GM21528 (cell line): ENCODE data around the gene GAB1.
"Not testable (repeated sequence)": the region's sequence is repeated elsewhere in the genome, so short reads cannot be mapped to it uniquely, and the experiment has no call there.

ENCODE experiments used
- ATAC-seq: cut with Tn5 transposase; IDR thresholded peaks from one replicate; pipeline ENCODE4 v1.9.1; 2021; ENCODE audit warnings: mild to moderate bottlenecking, moderate library complexity; ENCODE audit not compliant: unreplicated experiment, low FRiP score

The GAB1 gene

DNA sequence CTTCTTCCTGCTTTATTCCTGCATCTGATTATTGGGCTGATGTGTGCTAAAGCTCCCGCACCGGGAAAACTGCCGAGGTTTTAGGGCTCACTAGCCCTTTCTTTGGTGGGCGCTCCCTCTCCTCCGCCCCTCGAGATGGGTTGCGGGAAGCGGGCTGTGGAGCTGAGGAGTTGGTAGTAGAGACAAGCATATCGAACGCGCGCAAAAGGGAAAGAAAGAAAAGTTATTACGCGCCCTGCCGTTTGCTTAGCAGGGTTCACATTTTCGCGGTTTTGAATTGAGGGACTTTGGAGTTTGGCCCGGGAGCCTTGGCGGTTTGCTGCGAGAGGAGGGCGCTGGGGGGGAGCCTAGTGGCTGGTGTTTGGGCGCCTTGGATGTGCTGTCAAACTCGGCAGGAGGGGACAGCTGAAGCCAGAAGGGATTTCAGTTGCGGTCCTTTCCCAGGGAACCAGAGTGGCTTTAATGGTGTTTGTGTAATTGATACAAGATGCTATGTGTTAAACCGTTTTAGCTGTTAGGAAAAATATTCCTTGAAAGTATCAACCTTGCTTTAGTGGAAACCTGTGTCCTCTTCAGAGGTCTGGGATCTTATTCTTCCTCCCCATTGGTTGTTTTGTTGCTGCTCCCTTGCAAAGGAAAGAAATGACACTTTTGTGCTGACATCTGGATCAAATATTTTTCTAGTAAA, 1.1 kb downstream of the GAB1 start:
- ATAC-seq: no peak

DNA sequence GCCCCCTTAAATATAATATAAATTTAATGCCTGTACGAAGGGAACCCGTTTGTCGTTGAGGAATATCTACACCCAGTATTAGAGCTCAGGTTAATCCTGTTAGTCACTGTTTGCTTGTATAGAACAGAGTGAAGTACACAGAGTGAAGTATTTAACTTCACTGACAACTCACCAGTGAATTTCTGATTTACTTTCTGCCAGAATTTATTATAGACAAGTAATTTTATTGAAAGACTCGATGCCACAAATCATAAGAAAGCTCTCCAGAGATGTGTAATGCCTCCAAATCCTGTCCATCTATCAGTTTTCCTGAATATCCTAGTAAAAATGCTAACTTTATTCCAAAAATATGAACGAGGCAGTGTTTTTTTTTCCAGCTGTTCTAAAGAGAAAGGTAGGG, 1.6 kb downstream of the GAB1 start:
- no peak for ATAC-seq

DNA sequence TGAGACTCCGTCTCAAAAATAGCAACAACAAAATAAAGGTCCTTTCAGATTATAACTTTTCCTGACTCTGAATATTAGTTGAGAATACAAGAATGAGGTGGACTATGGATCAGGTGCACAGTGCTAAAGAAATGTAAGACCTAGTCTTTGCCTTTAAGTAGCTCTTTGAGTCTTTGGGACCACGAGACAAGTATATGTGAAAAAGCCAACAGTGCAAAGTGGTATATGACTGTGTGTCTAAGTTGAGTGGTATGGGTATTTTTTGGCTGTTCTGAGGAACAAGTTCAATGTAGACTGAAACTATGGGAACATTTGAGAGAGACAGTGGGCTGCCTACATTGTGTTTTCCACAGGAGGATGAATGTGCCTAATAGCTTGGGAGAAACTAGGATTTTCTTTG, 2.8 kb downstream of the GAB1 start:
- ATAC-seq: no peak

- ATAC-seq: no peak
Observed at GRCh38 chr4:143341186-143341755, 4.6 kb downstream of the GAB1 start.

GRCh38 chr4:143343276-143343831, 6.7 kb downstream of the GAB1 start:
- ATAC-seq: no peak

- ATAC-seq: no peak
Observed at GRCh38 chr4:143344041-143344440, 7.4 kb downstream of the GAB1 start.

DNA sequence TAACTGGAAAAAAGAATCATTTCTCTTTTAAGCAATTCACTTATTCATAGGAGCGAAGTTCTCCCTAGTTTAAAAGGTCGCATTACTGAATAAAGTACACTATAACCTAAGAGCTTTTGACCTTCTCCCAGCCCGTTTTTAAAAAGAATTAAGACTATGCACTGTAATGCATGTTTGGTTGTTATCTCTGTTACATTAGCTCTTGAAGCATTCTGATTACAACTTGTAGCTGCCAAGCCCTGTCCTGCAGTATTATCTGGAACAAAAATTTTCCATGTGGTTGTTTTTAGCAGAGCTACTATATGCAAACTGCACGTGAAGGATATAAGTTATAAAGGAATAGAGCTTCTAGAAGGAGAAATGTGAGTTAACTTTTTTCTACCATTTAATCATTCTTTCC, 8.1 kb downstream of the GAB1 start:
- ATAC-seq: no peak

DNA sequence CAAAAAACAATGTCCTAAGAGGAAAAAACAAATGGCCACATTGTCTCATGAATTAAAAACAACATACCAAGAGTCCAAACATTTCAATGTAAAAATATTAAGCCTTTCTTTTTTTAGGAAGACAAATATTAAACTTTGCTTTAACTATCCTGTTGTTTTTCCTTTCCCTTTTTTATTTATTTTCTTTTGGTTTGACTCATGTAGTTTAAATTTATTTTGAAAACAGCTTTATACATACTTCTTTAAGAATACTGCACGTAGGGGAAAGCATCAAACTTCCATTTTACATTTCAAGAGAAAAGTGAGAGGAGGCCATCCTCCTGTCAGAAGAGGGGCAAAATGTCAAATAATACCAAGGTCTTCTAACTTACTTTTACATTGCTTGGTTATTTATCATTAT, 8.7 kb downstream of the GAB1 start:
- ATAC-seq: no peak

DNA sequence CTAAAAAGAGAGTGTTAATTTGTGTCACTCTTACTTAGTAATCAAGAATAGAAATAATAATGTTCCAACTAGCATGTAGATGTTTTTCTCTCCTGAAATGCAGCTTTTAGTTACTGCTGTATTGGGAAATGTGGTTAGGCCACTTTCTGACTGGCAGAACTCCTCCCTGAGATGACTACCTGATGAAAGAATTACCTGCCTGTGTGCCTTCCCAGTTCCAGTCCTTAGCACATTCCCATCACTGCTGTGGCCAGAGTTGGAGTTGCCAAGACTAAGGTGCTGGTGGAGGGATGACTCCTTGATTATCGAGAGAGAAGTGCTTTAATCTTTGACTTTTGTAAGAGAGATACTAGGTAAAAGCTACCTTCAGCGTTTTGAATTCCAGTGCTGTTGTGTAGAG, 9.5 kb downstream of the GAB1 start:
- no peak for ATAC-seq

DNA sequence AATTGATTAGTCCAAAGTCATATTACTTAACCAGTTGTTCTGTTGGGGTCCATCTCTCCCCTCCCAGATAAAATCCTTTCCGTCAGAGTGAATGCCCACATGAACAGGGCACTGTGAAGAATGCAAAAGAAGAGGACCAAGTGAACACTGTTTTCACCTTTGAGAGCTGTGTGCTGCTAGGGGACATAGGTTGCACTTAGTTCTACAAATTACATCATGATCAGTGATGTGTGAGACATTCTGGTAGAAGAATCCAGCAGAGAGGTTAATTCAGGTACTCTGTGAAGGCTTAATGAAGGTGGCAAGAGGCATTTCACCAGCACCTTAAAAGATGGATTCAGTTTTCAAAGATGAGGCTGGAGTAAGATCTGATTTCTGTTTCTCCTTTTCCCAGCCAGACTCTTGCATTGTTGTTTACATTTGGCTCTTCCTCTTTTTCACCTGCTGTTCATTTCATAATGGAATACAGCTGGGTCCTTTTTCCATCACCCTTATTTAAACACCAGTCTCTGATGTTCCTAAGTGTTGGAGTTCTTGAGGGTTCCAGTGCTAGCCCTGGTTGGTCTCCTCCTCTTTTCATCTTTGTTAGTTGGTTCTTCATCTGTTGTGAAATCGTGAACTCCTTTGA, 10.9 kb downstream of the GAB1 start:
- ATAC-seq: no peak

DNA sequence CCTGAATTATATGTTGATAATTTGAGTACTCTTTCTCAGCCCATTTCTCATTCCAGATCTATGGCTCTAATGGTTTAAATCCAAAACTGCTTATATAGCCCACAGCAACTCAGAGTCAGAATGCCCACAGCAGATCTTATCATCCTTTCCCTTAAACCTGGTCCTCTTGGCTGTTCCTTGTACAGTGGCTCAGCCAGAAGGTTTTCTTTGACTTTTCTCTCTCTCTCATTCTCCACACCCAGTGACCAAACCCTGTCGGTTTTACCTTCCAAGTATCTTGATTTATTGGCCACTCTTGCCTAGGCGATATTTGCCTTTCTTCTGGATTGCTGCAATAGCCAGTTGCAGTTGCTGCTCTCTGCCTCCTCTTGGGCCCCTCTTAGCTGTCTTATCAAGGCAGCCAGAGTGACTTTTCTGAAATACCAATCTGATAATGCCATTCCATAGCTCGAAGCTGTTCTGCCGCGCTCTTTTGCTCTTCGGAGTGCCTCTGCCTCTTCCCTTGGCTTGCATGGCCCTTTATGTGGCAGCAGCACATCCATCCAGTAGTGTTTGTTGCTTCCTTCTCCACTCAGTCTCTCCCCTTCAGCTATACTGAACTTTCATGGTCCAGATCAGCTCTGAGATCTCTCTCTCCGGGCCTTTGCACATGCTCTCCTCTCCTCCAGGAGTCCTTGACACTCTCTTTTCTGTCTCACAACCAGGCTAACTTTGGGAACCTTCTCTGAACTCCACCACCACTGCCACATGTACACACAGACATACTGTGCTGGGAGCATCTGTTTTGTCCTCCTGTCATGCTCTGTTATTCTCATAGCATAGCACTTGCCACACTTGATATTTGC, 11.8 kb downstream of the GAB1 start:
- no peak for ATAC-seq

DNA sequence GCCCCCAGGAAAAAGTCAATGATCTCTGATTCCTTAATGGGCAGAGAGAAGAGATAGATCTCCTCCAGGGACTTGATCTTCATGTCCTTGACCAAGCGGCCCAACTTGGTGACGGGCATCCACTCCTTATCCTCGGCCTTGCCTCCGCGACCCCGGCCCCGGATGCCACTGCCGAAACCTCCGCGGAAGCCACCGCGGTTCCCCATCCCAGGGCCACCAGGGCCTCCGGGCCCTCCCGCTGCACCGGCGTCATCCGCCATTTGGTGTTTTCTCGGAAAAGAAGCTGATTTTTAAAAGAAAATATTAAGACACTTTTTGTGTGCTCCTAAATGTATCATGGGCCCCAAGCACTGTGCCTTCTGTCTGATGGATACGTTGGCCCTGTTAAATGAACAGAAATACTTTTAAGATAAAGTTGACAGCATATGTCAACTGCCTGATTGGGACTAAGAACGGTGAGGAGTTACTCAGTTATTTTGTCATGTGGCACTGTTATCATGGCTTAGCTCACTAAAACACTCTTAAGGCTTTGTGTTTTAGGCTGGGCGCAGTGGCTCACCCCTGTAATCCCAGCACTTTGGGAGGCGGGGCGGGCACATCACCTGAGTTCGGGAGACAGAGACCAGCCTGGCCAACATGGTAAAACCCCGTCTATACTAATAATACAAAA, 13.3 kb downstream of the GAB1 start:
- not testable (repeated sequence) for ATAC-seq

GRCh38 chr4:143351149-143351691, 14.5 kb downstream of the GAB1 start:
- no peak for ATAC-seq

DNA sequence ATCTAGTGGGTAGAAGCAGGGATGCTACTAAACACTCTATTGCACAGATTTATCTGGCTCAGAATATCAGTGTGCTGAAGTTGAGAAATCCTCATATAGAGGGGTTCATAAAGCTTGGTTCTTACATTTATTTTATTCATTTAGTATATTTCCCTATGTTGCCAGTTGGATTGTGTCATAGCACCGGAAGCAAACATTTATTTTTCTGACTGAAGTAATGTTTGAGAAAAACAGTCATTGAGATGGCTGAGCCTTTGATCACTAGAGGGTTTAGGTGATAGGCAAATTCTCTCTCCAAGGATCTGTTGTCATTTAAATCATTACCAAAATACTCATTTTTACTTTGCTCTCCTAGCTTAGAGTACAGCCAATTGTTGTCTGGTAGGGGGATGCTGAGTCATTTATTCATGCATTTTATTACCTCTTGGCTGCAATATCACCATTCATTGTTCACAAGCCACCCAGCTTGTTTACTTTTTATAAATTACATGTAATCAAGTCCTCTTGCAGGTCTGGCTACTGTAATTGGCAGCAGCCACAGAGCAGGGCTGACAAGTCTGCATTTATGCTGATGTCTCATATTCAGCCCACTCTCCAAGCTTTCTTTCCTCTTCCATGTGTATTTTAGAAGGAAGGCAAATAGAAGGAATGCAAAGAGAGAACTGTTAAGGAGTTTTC, 15.2 kb downstream of the GAB1 start:
- no peak for ATAC-seq

DNA sequence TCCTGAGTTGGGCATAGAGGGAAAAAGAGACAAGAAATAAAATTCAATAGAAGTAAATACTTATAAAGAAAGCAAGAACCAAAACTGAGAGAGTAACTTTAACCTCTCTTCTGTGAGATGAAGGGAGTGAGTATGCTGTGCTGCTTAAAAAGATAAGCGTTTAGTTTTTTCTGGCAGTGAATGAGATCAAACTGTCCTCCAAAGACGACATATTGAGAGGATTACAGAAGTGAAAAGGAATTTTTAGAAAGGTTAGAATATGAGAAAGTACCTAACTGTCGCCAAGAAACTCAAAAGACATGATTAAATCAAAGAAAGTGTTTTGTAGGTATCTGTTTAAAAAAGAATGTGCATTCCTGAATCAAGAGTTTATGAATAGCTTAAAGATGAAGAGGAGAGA, 16.0 kb downstream of the GAB1 start:
- ATAC-seq: no peak

DNA sequence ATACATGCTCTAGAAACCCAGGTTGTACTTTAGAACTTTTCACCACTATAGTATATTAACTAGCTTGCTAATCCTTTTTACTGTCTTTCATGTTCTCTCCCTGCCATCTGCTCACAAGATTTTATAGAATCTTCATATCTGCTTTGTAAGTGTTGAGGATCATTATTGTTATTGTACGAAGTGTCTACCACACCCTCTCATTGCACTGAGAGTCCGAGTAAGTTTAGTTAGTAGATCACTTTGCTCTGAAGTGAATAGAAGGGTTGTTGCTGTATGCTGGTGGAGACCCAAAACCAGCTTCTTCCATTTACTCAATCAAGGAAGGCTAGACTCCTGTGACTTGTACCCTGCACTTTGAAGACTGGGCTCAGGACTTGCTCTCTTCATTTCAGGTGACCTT, 17.1 kb downstream of the GAB1 start:
- ATAC-seq: no peak

GRCh38 chr4:143354990-143355389, 18.3 kb downstream of the GAB1 start:
- ATAC-seq: no peak

DNA sequence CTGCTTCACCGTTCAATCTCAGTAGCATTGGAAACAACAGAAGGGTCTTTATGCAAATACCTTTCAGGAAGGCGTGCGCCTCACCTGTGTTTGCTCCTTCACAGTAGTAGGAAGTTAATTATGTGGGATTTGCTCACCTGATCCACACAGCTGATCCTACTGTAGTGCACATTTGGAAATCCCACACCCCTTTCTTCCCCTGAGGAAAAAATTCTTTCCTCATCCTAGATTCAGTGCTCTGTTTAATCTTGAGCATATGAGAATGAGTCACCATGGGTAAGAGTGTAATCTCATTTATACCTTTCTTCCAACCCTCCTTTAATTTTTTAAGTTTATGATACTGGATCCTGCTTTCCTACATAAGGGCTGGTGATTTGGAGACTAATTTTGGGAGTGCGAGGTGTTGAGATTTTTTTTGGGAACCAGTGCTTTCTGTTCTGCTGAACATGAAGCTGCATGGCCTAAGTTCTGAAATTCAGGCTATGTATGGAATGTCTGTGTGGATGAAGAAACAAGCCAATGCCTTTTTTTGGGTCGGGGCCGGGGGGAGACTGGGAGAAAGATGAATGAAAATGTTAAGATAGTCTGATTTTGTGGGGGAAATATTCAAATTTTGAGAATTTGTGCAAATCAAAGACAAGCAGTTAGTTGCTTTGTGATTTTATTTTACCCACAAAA, 19.0 kb downstream of the GAB1 start:
- ATAC-seq: no peak

GRCh38 chr4:143356493-143356892, 19.8 kb downstream of the GAB1 start:
- ATAC-seq: no peak
